Kasumi-1 (cell line): ENCODE data around the gene CABP2.
"Not testable (repeated sequence)": the region's sequence is repeated elsewhere in the genome, so short reads cannot be mapped to it uniquely, and the experiment has no call there.

Source experiments
- DNase-seq, 2 experiments: peaks; one replicate each; lab custom pipeline; 2025; lab: John Stamatoyannopoulos, UW

CABP2 gene

DNA sequence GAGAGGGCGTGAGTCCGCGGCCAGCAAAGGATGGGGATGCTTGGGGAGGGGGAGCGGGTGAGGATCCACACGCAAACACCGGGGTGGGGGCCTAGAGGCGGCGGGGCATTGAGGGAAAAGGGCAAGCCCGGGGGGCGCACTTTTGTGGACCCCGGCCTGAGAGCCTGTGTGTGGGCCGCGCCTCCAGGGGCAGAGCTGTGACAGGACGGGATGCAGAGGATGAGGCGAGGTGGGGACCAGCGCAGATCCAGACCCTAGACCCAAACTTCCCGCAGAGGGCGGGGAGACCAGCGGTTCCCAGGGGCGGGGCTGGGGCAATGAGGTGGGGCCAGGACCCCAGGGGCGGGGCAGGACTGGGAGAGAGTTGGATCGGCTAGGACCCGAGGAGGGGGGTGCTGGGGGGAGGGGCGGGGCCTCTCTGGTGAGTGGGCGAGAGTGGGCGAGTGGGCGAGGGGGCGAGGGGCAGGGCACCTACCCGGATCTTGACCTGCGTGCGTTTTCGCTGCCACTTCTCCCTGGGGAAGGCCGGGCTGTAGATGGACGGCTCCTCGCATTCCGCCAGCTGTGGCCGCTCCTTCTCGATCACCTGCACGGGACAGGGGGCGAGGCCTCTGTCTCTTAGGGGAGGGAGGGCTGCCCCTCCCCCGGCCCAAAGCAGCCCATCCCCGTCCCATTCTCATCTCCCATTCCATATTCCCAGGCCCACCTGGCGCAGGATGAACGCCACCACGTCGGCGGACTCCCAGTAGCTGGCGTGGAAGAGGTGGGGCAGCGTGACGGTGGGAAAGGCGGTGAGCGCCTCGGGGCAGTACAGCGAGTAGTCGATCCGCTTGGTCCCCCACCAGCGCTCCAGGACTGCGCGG, 28.6 kb downstream of the CABP2 start:
- no peak for DNase-seq

DNA sequence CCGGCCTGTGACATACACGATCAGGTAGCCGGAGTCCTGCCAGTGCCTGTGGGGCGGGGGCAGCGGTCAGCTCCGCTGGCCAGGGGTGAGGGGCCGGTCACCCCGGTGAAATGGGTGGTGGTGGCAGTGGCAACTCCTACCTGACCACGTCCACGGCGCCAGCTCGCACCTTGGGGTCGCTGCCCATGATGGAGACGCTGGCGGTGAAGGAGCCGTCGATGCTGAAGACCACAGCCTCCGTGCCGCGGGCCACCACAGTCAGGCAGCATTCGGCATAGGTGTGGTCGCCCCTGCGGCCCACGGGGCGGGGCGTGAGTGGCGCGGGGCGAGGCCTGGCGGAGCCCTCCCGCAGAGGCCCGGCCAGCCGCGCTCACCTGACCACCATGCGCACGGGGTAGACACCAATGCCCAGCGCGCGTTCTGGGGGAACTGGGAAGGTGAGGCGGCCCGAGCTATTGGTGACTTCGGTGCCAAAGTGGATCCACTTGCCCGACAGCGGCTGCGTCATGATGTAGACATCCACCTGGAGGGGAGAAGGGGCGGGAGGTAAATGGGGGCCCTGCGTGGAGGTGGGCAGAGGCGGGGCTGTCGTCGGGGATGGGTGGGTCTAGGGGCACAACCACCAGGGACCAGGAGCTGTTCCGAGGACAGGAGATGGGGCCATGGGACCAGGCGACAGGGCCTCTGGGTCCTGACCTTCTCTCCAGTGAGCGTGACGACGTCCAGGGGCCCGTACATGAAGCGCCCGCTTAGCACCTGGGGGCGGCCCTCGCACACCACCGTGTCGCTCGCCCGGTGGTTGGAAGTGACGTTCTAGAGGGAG, 29.5 kb downstream of the CABP2 start:
- DNase-seq, result no peak

DNA sequence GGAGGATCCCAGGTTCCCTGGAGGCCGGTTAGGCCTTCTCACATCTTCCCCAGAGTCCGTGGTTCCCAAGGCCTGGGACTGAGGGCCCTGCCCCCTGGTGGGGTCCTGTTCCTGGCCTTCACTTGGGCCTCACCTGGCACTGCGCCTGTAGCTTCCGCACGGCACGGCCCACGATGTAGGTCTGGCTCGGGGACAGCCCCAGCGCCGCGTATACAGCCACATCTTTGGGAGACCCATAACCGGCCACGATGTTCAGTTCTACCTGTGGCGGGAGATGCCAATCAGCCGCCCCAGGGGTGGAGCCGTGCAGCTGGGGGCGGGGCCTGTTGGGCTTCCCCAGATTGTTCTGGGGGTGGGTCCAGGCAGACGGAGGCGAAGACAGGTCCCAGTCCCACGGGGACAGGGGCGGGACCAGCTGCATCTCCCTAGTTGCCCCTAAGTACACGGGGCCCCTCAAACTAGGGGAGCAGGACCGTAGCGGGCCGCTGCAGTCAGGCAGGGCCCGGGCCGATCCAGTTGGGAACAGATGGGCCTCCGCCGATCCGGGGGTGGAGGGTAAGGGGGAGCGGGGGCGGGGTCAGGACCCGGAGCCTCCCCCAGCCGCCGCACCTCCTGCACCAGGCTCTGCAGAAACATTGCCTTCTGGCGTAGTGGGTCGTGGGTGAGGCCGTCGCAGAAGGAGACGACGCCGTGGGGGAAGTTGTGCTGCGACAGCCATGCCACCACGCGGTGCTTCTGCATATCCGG, 30.3 kb downstream of the CABP2 start:
- DNase-seq, result no peak

DNA sequence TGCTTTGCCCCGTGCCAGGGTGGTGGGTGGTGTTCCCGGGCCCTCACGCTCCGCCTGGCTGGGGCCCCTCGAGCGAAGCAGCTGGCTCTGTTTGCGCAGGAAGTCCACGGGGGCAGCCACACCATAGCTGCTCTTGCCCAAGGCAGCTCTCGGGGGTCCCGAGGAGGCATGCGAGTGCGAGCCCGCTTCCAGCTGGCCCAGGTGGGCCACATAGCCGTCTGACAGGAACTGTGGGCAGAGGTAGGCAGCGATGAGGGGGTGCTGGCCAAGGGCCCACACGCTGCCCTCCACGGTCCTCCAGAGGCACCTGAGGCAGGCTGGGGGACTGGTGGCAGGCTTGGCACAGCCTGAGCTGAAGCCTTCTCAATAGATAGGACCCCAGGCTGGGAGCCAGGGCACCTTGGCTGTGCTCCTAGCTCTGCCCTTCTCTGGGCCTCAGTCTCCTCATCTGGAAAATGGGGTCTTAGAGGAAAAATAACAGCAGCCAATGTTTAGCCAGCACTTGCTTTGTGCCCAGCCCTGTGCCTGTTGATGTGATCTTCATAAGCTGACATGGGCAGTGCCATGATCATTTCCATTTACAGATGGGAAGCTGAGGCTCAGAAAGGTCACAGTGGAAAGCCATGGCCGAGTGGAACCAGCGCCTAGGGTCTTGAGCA, 31.0 kb downstream of the CABP2 start:
- no peak for DNase-seq

DNA sequence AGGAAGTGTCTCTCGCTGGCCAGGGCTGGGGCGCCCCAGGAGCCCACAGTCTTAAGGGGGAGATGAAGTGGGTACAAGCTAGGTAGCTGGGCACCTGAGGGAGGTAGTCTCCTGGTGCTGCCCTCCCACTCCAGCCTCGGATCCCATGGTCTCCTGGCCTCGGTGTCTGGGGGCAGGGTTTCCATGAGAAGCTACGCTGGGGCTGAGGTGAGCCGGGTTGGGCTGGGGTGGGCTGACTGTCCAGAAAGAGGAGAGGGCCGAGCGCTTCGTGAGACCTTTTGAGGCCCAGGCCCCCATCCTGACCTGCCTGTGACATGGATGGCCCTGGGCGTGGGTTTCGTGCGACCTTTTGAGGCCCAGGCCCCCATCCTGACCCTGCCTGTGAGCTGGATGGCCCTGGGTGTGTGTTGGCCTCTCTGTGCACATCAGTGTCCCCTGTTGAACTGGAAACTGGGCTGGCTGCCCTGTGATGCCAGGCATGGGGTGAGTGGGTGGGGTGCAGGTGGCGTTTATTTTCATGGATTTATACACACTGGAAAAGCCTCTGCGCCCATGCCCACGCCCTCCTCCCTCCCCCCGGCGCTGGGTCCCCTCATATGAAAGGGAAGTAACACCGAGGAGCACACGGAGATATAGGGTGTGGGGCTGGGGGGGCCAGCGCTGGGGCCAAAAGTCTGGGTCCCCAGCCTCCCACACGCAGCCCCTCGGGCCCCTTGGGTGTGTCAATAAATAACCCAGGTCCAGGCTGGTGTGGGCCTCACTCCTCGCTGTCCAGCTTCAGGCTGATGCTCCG, 31.8 kb downstream of the CABP2 start:
- no peak for DNase-seq

DNA sequence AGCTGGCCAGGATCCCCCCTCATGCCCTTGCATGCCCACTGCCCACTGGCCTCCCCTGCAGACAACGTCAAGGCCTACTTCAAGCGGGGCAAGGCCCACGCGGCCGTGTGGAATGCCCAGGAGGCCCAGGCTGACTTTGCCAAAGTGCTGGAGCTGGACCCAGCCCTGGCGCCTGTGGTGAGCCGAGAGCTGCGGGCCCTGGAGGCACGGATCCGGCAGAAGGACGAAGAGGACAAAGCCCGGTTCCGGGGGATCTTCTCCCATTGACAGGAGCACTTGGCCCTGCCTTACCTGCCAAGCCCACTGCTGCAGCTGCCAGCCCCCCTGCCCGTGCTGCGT, 32.5 kb downstream of the CABP2 start:
- DNase-seq, result no peak

DNA sequence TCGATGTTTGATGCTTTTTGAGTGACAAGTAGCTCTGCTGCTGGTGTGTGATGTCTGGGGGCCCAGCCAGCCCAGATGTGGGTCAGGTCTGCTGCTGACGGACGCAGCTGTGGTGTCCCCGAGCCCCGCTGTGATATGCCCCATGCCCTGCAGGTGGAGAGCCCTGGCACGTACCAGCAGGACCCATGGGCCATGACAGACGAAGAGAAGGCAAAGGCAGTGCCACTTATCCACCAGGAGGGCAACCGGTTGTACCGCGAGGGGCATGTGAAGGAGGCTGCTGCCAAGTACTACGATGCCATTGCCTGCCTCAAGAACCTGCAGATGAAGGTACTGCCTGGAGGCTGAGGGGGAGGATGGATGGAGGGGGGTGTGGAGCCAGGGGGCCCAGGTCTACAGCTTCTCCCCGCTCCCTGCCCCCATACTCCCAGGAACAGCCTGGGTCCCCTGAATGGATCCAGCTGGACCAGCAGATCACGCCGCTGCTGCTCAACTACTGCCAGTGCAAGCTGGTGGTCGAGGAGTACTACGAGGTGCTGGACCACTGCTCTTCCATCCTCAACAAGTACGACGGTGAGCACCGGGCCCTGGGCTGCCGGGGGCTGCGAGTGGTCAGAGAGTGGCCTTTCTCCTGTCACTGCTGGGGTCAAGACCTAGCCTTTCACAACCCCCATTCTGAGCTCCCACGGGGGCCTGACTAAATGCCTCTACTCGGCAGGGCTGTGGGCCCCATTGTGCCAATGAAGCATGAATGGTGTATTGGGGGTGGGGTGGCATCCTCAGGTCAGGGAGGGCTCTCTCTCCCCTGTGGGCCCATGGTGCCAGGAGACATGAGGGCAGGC, 33.1 kb downstream of the CABP2 start:
- no peak for DNase-seq

DNA sequence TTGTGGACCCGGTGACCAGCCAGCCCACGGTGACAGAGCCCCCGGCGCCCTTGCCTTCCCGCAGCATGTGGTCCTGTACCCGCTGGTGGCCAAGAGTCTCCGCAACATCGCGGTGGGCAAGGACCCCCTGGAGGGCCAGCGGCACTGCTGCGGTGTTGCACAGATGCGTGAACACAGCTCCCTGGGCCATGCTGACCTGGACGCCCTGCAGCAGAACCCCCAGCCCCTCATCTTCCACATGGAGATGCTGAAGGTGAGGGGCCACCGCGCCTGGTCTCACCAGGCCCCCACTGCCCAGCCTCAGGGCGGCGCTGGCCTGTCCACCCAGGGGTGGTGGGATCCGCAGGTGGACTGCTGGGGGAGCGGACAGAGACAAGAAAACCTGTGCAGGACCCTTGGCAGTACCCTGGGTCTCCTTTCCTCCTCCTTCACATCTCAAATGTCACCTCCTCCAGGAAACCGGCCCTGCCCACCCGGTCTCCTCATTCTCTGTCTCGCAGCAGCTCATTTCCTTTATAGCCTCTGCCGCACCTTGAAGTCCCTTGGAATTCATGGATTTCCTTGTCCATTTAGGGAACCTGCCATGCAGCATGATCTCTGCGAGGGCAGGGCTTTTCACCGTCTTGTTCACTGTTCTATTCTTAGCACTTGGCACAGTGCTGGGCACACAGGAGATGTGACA, 33.9 kb downstream of the CABP2 start:
- DNase-seq, result no peak

DNA sequence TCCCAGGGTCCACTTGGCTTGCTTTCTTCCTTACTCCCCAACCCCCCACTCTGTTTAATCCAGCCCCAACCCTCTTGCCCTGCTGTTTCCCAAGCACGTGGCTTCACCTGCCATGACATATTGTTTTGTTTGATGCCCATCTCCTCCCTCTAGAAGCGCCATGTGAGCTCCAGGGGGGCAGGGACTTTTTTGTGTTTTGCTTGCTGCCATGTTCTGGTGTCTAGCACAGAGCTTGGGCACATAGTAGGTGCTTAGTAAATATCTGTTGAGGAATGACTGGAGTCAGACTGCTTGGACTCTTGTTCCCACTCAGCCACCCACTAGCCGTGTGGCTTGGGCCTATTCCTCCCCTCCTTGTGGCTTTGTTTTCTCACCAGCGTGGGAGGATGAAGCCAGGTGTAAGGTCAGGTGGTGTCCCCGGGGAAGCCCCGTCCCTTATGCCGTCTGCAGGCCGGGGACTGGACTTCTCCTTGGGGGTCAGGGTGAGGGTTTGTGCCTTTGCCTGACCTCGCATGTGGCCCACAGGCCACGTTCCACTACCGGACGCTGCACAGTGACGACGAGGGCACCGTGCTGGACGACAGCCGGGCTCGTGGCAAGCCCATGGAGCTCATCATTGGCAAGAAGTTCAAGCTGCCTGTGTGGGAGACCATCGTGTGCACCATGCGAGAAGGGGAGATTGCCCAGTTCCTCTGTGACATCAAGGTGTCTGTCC, 36.6 kb downstream of the CABP2 start:
- no peak for DNase-seq

DNA sequence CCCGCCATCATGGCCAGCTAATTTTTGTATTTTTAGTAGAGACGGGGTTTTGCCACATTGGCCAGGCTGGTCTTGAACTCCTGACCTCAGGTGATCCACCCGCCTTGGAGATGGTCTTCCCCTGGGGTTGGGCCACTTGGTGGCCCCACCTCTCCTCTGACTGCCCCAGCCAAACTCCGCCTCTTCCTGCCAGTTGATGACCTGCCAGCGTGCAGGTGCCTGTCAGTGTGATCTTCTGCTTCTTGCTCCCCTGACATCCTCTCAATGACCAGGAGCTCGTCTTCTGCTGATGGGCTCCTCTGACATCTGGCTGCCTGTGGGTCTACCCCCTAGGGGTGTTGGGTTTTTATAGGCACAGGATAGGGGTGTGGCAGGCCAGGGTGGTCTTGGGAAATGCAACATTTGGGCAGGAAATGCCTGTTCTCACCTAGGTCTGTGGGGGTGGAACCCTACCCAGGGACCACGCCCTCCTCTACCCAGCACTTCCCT, 37.3 kb downstream of the CABP2 start:
- not testable (repeated sequence) for DNase-seq

DNA sequence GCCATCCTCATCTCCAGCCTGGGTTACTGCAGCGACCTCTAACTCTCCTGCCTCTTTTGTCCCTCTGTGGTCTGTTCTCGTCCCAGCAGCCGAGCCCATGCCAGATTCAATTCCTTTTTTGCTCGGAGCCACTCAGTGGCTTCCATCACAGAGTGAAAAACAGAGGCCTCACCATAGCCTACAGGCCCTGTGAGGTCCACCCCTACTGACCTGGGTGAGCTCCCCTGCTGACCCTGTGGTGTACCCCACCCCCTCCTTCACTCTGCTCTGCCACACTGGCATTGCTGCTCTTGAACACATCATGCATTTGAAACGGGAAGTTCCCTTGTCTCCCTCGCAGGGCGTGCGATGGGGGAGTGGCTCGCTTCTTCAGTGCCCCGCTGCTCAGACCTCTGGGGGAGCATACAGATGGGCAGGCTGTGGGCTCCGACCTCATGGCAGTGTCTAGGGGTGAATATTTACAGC, 38.4 kb downstream of the CABP2 start:
- DNase-seq, result peak; percentile 80 to 82

DNA sequence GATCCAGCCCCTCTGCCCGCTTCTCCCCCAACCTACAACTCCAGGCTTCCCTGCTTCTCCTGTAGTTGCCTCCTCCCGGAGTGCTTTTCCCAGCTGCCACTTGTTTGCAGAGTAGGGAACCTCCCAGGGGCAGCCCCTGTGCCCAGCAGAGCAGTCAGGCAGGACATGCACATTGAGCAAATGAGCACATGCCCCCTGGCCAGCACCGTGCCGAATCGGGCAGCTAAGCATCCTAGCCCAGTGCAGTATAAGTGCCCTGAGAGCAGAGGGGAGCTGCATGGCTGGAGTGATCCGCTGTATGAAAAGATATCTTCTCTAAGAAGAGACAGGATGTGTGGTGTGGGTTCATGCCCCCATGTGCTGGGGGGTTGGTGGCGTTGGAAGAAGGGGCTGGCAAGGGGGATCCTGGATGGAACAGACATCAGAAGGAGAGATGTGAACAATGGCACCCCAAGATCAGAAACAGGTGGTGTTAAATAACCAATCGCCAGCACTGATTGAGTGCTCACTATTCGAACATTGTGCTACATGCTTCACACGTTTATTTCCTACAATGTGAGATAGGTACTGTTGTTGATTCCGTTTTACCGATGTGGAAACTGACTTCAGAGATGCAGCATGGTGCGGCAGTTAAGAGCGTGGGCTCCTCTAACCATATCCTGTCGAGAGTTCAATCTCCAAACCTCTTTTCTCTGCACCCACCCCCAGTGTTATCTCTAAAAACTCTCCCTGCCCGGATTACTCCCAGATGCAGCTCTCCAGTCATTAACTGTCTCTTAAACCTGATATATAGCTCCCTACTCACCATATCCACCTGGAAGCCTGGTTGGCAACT, 39.2 kb downstream of the CABP2 start:
- DNase-seq, result no peak

DNA sequence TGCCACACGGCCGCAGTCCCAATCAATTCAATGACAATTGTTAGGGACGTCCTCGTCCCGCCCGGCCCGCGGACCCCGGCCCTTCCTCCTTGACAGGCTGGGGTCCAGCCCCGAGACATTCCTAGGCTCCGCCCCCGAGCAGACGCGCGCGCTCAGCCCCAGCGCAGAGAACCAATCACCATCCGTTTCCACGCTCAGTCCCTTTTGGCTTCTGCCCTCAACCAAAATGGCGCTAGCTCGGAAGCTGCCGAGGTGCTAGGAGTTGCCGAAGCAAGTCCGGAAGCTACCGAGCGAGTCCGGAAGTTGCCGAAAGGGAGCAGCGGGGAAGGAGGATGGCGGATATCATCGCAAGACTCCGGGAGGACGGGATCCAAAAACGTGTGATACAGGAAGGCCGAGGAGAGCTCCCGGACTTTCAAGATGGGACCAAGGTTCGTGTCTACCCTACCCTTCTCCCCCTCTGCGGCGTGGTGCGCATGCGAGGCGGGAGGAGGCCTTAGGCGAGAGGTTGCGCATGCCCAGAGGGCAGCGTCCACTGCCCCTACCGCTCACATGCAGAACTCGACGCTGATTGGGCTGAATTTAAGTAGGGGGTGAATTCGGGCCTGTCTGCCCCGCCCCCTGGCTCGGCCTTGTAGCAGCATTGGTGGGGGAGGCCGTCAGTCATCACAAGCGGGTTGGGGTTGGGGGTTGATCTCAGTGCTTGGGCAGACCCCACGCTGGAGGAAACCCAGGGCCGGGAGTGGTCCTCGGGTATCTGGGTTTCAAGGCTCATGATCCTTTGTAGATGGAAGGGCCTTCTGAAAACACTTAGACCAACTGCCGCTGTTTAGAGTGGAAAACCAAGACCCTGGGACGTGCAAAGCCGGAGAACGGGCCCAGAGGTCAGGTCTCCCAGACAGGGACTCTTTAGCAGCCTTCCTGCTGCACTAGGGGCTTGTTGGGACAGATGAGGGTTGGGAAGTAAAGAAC, 40.1 kb downstream of the CABP2 start, which contains the start of gene AIP:
Gene AIP (plus strand): TSS at position 200 of the 972 bp plus-strand sequence. CDS start 133 bp downstream, at position 333.
- DNase-seq, result peak; percentile 98

DNA sequence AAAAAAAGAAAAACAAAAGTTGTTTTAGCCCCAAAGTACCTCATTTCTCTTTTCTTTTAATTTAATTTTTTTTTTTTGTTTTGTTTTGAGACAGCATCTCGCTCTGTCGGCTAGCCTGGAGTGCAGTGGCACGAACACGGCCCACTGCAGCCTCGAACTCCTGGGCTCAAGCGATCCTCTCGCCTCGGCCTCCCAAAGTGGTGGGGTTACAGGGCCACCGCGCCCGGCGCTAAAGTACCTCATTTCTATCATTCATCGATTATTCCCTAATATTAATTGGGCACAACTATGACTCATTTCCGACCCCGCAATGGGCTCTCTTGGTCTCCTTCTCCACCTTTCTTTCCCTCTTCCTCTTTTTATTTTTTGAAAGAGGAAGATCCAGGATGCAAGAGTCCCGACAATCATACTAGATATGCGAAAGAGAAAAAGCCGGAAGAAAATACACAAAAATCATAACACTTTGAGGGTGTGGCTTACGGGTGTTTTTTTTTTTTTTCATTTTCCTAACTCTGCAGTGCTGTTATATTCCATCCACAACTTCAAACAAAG, 40.9 kb downstream of the CABP2 start:
- peak; percentile 70 to 78 for DNase-seq

DNA sequence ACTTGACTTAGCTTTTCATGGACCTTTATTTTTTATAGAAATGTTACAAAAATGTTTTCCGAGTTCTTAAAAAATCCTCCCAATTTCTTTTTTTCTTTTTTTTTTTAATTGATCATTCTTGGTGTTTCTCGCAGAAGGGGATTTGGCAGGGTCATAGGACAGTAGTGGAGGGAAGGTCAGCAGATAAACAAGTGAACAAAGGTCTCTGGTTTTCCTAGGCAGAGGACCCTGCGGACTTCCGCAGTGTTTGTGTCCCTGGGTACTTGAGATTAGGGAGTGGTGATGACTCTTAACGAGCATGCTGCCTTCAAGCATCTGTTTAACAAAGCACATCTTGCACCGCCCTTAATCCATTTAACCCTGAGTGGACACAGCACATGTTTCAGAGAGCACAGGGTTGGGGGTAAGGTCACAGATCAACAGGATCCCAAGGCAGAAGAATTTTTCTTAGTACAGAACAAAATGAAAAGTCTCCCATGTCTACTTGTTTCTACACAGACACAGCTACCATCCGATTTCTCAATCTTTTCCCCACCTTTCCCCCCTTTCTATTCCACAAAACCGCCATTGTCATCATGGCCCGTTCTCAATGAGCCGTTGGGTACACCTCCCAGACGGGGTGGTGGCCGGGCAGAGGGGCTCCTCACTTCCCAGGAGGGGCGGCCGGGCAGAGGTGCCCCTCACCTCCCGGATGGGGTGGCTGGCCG, 45.7 kb downstream of the CABP2 start:
- not testable (repeated sequence) for DNase-seq
